Prostate gland (tissue), 2 donors: ENCODE data around the gene LARGE1. TPM values are rescaled to one million over a fixed set of nuclear protein-coding genes. Genes with fewer than 3 reads are reported as not detected.

Source experiments
- DNase-seq: peaks from one replicate; pipeline ENCODE4 v3.0.0-alpha.2; 2019; ENCODE audit warnings: low spot score
- H3K27ac ChIP-seq, 2 donors: fragments of 200-600 bp; sonication (generic); 2 replicates each; pipeline ENCODE4 v1.5.1; 2017 to 2019
- H3K27me3 ChIP-seq: fragments of 200-600 bp; sonication (generic); replicated peaks from 2 replicates; pipeline ENCODE4 v1.5.1; 2019; ENCODE audit not compliant: insufficient read depth
- H3K36me3 ChIP-seq, 2 donors: fragments of 200-600 bp; sonication (generic); 1 replicate in 1 of 2; 2 replicates in 1 of 2; pipeline versions ENCODE4 v1.5.1 to v1.8.1; 2017 to 2019
- H3K4me1 ChIP-seq: fragments of 200-600 bp; sonication (generic); replicated peaks from 2 replicates; pipeline ENCODE4 v1.5.1; 2019
- H3K4me3 ChIP-seq, 2 donors: fragments of 200-600 bp; sonication (generic); 2 replicates each; pipeline ENCODE4 v1.5.1; 2017 to 2019
- H3K9me3 ChIP-seq: fragments of 200-600 bp; sonication (generic); 2 replicates; pipeline ENCODE4 v1.5.1; 2017
- CTCF ChIP-seq, 4 experiments: fragments of 200-600 bp in 2 of 4; fragments of 450-650 bp in 2 of 4; sonication (generic) in 2 of 4; IDR thresholded peaks; 1 replicate in 3 of 4; 2 replicates in 1 of 4; pipeline ENCODE4 v1.5.1; 2016 to 2019; ENCODE audit warnings: antibody characterized with exemption in 4 of 4, mild to moderate bottlenecking in 2 of 4, moderate library complexity in 2 of 4
- POLR2A ChIP-seq: fragments of 450-650 bp; IDR thresholded peaks from one replicate; pipeline ENCODE4 v1.6.1; 2016; ENCODE audit warnings: antibody characterized with exemption, mild to moderate bottlenecking
- POLR2AphosphoS5 ChIP-seq: sonication (generic); formaldehyde crosslinking; IDR thresholded peaks from one replicate; pipeline ENCODE4 v1.6.1; 2017; ENCODE audit warnings: antibody characterized with exemption
- WGBS: methylation state at CpG from one replicate; pipeline ENCODE4 v1.1.5; 2018; 5-methylcytosine and 5-hydroxymethylcytosine counted together
- intact Hi-C: fragments of 100-400 bp; cut with DNase I; formaldehyde crosslinking; loops from one replicate; pipeline ENCODE4 v1.14.2; 2022
- total RNA-seq, 2 donors: library from RNA; depleted of rRNA; stranded (reverse); fragments of >200 nt; gene quantifications; one replicate each; pipeline ENCODE4 v1.1.0, GENCODE V29; 2016

Gene LARGE1
- total RNA-seq, 2 donors from 2014 or later, result 18.6 to 37.4 TPM

GRCh38 chr22:33875316-33875715 is 45.0 kb downstream of the LARGE1 start:
- intact Hi-C loops, result loop anchor here (5.0 kb wide), 1 partner anchor 37 kb away; no protein-coding TSS in a partner anchor
- no peak for DNase-seq
- TF ChIP-seq POLR2AphosphoS5 (no peak), CTCF (IDR thresholded peaks at IDR 0.05) (no peak), POLR2A (no peak)
- Histone ChIP-seq H3K27ac (no peak overlapping the region), H3K36me3 (no peaks in the 10 kb centered on the region), H3K4me3 (no peak overlapping the region), H3K4me1 (no peaks in the 10 kb centered on the region), H3K9me3 (no peaks in the 10 kb centered on the region), H3K27me3 (no peaks in the 10 kb centered on the region)
- WGBS, result 86% methylated on average over 6 of the region's 6 CpGs

- intact Hi-C loops, result no loop called here
- no peaks in the 10 kb centered on the region for H3K36me3 ChIP-seq
- no peaks in the 10 kb centered on the region for H3K4me1 ChIP-seq
- WGBS, result 71% methylated on average over 7 of the region's 7 CpGs
- TF ChIP-seq POLR2AphosphoS5 (no peak), CTCF (IDR thresholded peaks at IDR 0.05) (no peak), POLR2A (no peak)
- DNase-seq, result no peak
- H3K4me3 ChIP-seq, result no peak overlapping the region
- no peaks in the 10 kb centered on the region for H3K27me3 ChIP-seq
- no peaks in the 10 kb centered on the region for H3K9me3 ChIP-seq
- H3K27ac ChIP-seq, result no peak overlapping the region
Observed at GRCh38 chr22:33874206-33874605, 46.1 kb downstream of the LARGE1 start.

- Histone ChIP-seq H3K36me3 (no peaks in the 10 kb centered on the region), H3K4me3 (no peak overlapping the region), H3K27me3 (no peaks in the 10 kb centered on the region), H3K4me1 (no peaks in the 10 kb centered on the region), H3K27ac (peak overlapping the region; percentile 21 to 54), H3K9me3 (no peaks in the 10 kb centered on the region)
- intact Hi-C loops, result no loop called here
- no peak for TF ChIP-seq POLR2AphosphoS5
- no peak for TF ChIP-seq CTCF (IDR thresholded peaks at IDR 0.05)
- no peak for TF ChIP-seq POLR2A
- 57% methylated on average over 2 of the region's 2 CpGs for WGBS
- no peak for DNase-seq
Observed at GRCh38 chr22:33873666-33874065, 46.6 kb downstream of the LARGE1 start.

GRCh38 chr22:33873186-33873585 is 47.1 kb downstream of the LARGE1 start:
- WGBS, result 34% methylated on average over 14 of the region's 14 CpGs
- intact Hi-C loops, result no loop called here
- peak overlapping the region; percentile 21 to 54 for H3K27ac ChIP-seq
- no peaks in the 10 kb centered on the region for H3K4me1 ChIP-seq
- H3K4me3 ChIP-seq, result no peak overlapping the region
- DNase-seq, result no peak
- H3K27me3 ChIP-seq, result no peaks in the 10 kb centered on the region
- TF ChIP-seq CTCF (IDR thresholded peaks at IDR 0.05), result no peak
- no peak for TF ChIP-seq POLR2A
- TF ChIP-seq POLR2AphosphoS5, result no peak
- no peaks in the 10 kb centered on the region for H3K9me3 ChIP-seq
- no peaks in the 10 kb centered on the region for H3K36me3 ChIP-seq

GRCh38 chr22:33871935-33872334 is 48.3 kb downstream of the LARGE1 start:
- H3K9me3 ChIP-seq, result no peaks in the 10 kb centered on the region
- no peaks in the 10 kb centered on the region for H3K36me3 ChIP-seq
- TF ChIP-seq POLR2A (no peak), POLR2AphosphoS5 (no peak), CTCF (IDR thresholded peaks at IDR 0.05) (no peak)
- H3K27ac ChIP-seq, result no peak overlapping the region
- intact Hi-C loops, result no loop called here
- no peaks in the 10 kb centered on the region for H3K27me3 ChIP-seq
- no peak overlapping the region for H3K4me3 ChIP-seq
- DNase-seq, result no peak
- H3K4me1 ChIP-seq, result no peaks in the 10 kb centered on the region
- WGBS, result 84% methylated on average over 8 of the region's 8 CpGs
